ES-I3 (cell line): ENCODE measurements around the gene PARVG.

ENCODE experiments used
- H3K36me3 ChIP-seq: 2 replicates; pipeline ENCODE4 v1.6.1; 2013; ENCODE audit warnings: mild to moderate bottlenecking, low read length, control low read depth, moderate library complexity; ENCODE audit not compliant: insufficient read depth
- H3K4me1 ChIP-seq: 2 replicates; pipeline ENCODE4 v1.6.1; 2013; ENCODE audit warnings: mild to moderate bottlenecking, control low read depth, low read length; ENCODE audit not compliant: insufficient read depth
- H3K9ac ChIP-seq: 2 replicates; pipeline ENCODE4 v1.6.1; 2013; ENCODE audit warnings: low read depth, mild to moderate bottlenecking, low read length, moderate library complexity
- H3K9me3 ChIP-seq: 2 replicates; pipeline ENCODE4 v1.6.1; 2013; ENCODE audit warnings: mild to moderate bottlenecking, low read length, moderate library complexity; ENCODE audit not compliant: control insufficient read depth, insufficient read depth

The PARVG gene

DNA sequence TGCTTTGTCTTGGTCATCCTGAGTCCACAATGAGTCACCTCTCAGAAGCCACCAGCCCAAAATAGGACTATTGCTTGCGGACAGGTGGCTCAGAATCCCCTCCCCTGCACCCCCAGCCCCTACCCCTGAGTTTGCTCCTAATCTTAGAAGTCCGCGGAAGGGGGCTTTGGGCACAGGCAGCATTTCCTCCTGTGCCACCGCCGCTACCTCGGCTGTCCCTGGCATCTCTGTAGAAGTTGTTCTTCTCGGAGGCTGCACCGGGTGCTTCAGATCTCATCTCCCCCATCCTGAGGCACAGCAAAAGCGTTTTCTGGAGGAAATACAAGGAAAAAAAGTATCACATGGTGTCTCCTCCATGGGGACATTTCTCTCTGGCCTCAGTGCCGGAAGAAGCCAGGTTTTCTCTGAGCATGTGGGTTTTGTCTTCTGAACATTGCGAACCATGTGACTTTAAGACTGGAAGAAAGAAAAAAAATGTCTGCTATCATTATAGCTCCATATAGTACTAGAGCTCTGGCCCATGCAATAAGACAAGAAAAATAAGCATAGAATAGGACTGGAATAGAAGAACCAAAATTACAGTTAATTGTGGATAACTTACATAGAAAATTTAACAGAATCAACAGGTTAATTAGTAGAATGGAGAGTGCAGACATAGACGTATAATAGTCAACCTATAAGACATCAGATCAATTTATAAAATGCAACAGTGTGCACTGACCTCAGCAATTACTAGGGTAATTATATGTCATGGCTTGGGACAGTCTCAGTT is 68.8 kb downstream of the PARVG start:
- Histone ChIP-seq H3K36me3 (no peaks in the 10 kb centered on the region), H3K9ac (no peak overlapping the region), H3K9me3 (peaks cover 7% of the 10 kb centered on the region; the same call in 1 of the 2 replicates), H3K4me1 (no peaks in the 10 kb centered on the region)

DNA sequence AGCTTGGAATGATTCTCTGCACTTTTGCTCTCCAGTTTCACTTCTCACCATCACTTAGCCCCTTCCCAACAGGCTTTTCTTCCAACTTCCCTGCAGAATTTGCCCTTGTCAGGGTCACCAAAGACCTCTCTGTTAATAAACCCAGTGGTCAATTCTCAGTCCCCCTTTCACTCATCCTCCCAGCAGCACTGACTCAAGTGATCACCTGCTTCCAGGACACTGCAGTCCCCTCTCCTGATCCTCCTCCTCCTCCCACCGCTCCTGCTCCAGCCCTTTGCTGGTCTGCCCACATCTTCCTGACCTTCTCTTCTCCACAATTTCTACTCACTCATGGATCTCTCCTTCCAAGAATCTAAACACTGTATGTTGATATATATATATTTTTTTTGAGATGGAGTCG is 74.1 kb downstream of the PARVG start:
- Histone ChIP-seq H3K4me1 (peaks cover 6% of the 10 kb centered on the region), H3K9ac (no peak overlapping the region), H3K9me3 (peaks cover 7% of the 10 kb centered on the region; the same call in 1 of the 2 replicates), H3K36me3 (no peaks in the 10 kb centered on the region)

DNA sequence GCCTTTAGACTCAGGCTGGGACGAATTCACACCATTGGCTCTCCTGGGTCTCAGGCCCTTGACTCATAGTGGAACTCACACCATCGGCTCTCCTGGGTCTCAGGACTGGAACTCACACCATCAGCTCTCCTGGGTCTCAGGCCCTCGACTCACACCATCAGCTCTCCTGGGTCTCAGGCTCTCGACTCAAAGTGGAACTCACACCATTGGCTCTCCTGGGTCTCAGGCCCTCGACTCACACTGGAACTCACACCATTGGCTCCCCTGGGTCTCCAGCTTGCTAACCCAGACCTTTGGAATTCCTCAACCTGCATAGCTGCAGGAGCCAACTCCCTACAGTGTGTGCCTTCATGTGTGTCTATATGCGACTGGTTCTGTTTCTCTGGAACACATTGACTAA is 75.4 kb downstream of the PARVG start:
- no peak overlapping the region for H3K9ac ChIP-seq
- peaks cover 6% of the 10 kb centered on the region for H3K4me1 ChIP-seq
- no peaks in the 10 kb centered on the region for H3K36me3 ChIP-seq
- H3K9me3 ChIP-seq: no peaks in the 10 kb centered on the region

DNA sequence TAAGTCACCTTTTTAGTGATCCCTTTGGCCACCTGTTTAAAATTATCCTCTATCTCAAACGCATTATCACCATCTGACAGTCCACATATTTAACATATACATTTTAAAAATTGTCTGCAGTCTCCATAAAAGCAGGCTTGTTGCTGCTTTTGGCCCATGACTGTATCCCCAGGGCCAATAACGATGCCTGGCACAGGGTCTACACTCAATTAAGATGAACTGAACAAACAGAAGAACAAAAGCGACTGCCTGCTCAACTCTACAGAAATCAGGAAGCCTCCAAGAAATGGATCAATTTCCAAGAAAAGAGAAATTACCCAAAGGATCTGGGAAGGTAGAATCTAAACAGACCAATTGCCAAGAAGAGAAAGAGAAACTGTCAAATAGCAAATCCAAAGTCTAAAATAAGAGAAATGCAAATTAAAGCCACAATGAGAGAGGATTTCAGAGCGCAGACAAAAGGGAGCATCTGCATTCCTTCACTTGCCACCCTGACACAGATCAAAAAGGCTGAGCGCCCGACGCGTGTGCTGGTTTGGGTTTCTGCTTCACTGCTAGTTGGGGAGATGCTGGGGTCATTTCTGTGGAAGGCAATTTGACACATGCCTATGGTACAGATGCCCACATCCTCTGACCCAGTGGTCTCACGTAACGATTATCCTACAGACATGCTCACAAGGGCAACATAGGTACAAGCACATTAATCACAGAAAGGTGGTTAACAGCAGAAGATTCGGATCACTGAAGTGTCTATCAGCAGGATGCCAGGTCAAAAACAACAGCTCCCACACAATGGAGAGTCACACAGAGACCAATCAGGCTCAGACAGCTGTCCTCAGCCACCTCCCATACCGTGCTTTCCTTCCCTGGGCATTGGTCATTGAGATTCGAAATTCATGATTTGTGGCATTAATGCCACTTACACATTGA is 76.1 kb downstream of the PARVG start:
- no peaks in the 10 kb centered on the region for H3K36me3 ChIP-seq
- no peaks in the 10 kb centered on the region for H3K9me3 ChIP-seq
- H3K9ac ChIP-seq: no peak overlapping the region
- H3K4me1 ChIP-seq: peaks cover 6% of the 10 kb centered on the region
